Activated CD4-positive, alpha-beta T cell treated with anti-CD3 and anti-CD28 coated beads, Interleukin-2, amount 50 U/mL, for 16 hours (primary cell): Measurements from ENCODE around the gene ARHGAP26.
"Not testable (repeated sequence)": the region's sequence is repeated elsewhere in the genome, so short reads cannot be mapped to it uniquely, and the experiment has no call there.

Experiments used
- DNase-seq: peaks from one replicate; pipeline ENCODE4 v3.0.0-alpha.2; 2020

ARHGAP26 gene

GRCh38 chr5:143076377-143076776 lies 306.2 kb downstream of the ARHGAP26 start:
- no peak for DNase-seq

GRCh38 chr5:143077453-143078103 lies 307.4 kb downstream of the ARHGAP26 start:
- DNase-seq, result no peak

- no peak for DNase-seq
Measured at GRCh38 chr5:143078313-143078712, 308.1 kb downstream of the ARHGAP26 start.

- no peak for DNase-seq
Measured at GRCh38 chr5:143078971-143079370, 308.8 kb downstream of the ARHGAP26 start.

GRCh38 chr5:143080407-143080806 lies 310.2 kb downstream of the ARHGAP26 start:
- DNase-seq, result no peak

- DNase-seq, result no peak
Measured at GRCh38 chr5:143080982-143081381, 310.8 kb downstream of the ARHGAP26 start.

GRCh38 chr5:143083006-143083405 lies 312.8 kb downstream of the ARHGAP26 start:
- no peak for DNase-seq

- DNase-seq, result no peak
Measured at GRCh38 chr5:143084407-143084806, 314.2 kb downstream of the ARHGAP26 start.

GRCh38 chr5:143085319-143085917 lies 315.2 kb downstream of the ARHGAP26 start:
- DNase-seq, result no peak

GRCh38 chr5:143086546-143086907 lies 316.4 kb downstream of the ARHGAP26 start:
- DNase-seq, result no peak

GRCh38 chr5:143086908-143087637 lies 316.9 kb downstream of the ARHGAP26 start:
- no peak for DNase-seq

GRCh38 chr5:143088702-143089101 lies 318.5 kb downstream of the ARHGAP26 start:
- DNase-seq, result not testable (repeated sequence)

- DNase-seq, result not testable (repeated sequence)
Measured at GRCh38 chr5:143090044-143090443, 319.9 kb downstream of the ARHGAP26 start.

GRCh38 chr5:143092711-143093451 lies 322.7 kb downstream of the ARHGAP26 start:
- DNase-seq, result not testable (repeated sequence)

GRCh38 chr5:143093452-143094086 lies 323.4 kb downstream of the ARHGAP26 start:
- no peak for DNase-seq

- no peak for DNase-seq
Measured at GRCh38 chr5:143094087-143094521, 323.9 kb downstream of the ARHGAP26 start.

GRCh38 chr5:143094608-143095007 lies 324.4 kb downstream of the ARHGAP26 start:
- peak; percentile 37 for DNase-seq

GRCh38 chr5:143101121-143101520 lies 330.9 kb downstream of the ARHGAP26 start:
- DNase-seq, result peak; percentile 69

GRCh38 chr5:143101725-143102386 lies 331.7 kb downstream of the ARHGAP26 start:
- DNase-seq, result peak; percentile 32

- DNase-seq, result no peak
Measured at GRCh38 chr5:143102411-143102810, 332.2 kb downstream of the ARHGAP26 start.

GRCh38 chr5:143105216-143105905 lies 335.2 kb downstream of the ARHGAP26 start:
- DNase-seq, result no peak

GRCh38 chr5:143106174-143106573 lies 336.0 kb downstream of the ARHGAP26 start:
- no peak for DNase-seq
